ENCODE data around the gene DNAJC7. TPM values are rescaled to one million over a fixed set of nuclear protein-coding genes. Genes with fewer than 3 reads are reported as not detected.
A peak's percentile ranks its signal among the peaks of the same experiment; 100 is the strongest.

The DNAJC7 gene
- total RNA-seq, 6 experiments from 2014 or later, result 32.7 to 40.3 (median 35.2) TPM

DNA sequence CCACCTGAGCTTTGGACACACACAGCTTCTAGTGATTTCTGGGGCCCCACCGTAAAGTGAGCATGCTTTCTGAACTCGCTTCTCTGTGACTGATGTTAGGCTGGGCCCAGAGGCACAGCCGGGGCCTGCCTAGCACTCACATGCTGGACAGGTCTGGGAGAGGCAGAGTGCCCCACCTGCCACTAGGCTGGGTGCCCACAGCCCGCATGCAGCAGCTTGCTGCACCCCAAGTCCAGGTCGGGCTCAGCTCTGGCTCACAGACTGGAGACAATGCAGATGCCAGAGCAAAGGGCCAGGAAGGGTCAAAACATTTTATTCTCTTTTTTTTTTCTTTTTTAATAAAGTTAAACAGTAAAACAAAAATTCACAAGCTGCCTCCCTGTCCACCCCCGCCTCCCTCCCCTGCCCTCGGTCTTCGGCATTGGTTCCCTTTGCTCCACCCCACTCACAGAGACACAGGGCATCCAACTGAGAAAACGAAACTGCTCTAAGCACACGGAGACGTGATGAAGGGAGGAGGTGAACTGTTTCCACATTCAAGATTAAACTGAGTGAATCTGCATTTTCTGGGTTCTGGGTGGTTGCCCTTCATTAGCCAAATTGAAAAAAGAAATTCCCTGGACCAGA is 41.0 kb downstream of the DNAJC7 start:
- ATAC-seq, result peak; percentile 69 to 80 (median 75)

DNA sequence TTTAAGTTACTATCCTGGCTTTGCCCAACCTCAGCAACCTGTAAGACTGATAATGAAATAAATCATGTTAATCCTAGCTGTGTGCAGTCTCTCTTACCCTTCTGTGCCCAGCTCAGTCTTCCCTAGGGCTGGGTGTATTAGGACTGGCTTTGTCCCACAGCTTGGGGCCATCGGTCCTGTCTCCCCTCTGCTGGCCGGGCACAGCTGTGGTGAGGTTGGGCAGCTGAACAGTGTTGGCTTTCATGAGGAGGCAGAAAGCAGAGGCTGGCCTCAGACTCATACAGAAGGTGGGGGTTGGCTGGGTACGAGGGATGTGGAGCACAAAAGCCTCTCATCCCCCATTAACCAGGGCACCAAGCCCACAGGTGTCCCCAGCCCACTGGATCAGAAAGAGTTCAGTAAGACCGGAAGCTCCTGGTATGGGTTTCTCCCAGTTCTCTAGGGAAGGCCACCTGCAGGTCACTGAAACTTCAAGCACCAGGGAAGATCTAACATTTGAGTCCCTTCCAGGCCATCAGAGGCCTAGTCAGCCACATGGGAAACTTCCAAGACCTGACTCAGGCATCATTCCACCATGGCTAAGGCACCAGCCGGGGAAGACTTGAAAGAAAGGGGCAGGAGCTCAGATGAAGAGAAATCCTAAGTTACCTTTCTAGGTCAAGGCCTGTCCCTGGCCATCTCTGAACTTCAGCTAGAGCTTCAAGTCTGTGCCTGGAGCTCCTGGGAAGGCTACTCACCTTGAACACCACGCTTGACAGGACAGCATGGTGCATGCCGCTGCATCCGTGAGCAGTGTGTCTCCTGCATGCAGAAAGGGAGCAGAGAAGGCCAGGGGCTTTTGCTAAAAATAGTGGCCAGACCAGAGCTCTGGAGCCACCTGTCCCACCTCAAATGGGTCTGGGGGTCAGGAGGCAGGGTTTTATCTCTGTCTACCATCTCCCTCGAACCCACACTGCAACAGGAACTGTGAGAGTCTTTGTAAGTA is 41.8 kb downstream of the DNAJC7 start:
- no peaks in the 10 kb centered on the region for H3K9me3 ChIP-seq
- intact Hi-C loops (cut with DNase I), result no loop called here
- WGBS (ENCODE audit: insufficient coverage, low coverage, low lambda C conversion rate, missing lambda C conversion rate), result no CpG with 5 or more reads among the region's 9 CpGs
- peaks cover 4 to 70% (median 13%) of the 10 kb centered on the region in 4 donors for H3K36me3 ChIP-seq
- ATAC-seq (no peak), DNase-seq (no peak)
- H3K4me1 ChIP-seq, result peaks cover 0 to 30% (median 18%) of the 10 kb centered on the region in 4 donors
- H3K4me3 ChIP-seq, result no peak overlapping the region
- TF ChIP-seq CTCF (IDR thresholded peaks at IDR 0.05) (no peak), POLR2A (IDR thresholded peaks at IDR 0.05) (no peak)
- peak overlapping the region in 1 of 3 donors; percentile 55 for H3K27ac ChIP-seq
- H3K27me3 ChIP-seq, result no peaks in the 10 kb centered on the region

More for the DNA sequence above, 41.0 kb downstream of the DNAJC7 start:
- H3K4me3 ChIP-seq, result no peak overlapping the region
- intact Hi-C loops (cut with DNase I), result no loop called here
- H3K36me3 ChIP-seq, result peaks cover 4 to 72% (median 17%) of the 10 kb centered on the region in 4 donors
- 22% methylated on average over 8 of the region's 11 CpGs for WGBS (ENCODE audit: insufficient coverage, low coverage, low lambda C conversion rate, missing lambda C conversion rate)
- peaks cover 0 to 30% (median 18%) of the 10 kb centered on the region in 4 donors for H3K4me1 ChIP-seq
- DNase-seq, result peak in 1 of 3 donors; percentile 70
- no peak for TF ChIP-seq POLR2A (IDR thresholded peaks at IDR 0.05)
- no peak for TF ChIP-seq CTCF (IDR thresholded peaks at IDR 0.05)
- peak overlapping the region; percentile 34 to 57 (median 55) for H3K27ac ChIP-seq
- H3K27me3 ChIP-seq, result no peaks in the 10 kb centered on the region
- H3K9me3 ChIP-seq, result no peaks in the 10 kb centered on the region

DNA sequence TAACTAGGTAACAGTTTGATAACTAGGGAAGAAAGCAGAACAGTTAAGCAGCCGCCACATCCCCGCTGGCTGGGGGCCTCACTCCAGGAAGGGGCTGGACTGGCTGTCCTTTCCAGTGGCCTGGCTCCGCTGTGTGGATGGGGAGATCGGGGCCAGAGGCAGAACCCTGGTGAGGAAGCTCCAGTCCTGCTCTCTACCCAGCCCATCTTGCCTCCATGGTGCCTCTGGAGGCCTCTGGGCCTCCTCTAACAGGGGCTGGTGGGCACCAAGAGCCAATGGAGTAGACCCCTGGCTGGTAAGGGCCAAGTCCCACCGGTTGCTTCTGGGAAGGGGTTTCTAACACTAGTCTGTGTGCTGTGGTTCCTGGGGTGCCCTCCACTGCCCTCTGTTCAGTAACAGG is 42.6 kb downstream of the DNAJC7 start:
- ATAC-seq (no peak), DNase-seq (no peak)
- Histone ChIP-seq H3K27ac (no peak overlapping the region), H3K4me3 (no peak overlapping the region), H3K4me1 (peaks cover 0 to 32% (median 18%) of the 10 kb centered on the region in 4 donors), H3K9me3 (no peaks in the 10 kb centered on the region), H3K27me3 (no peaks in the 10 kb centered on the region), H3K36me3 (peaks cover 4 to 67% (median 13%) of the 10 kb centered on the region in 4 donors)
- no peak for TF ChIP-seq POLR2A (IDR thresholded peaks at IDR 0.05)
- no peak for TF ChIP-seq CTCF (IDR thresholded peaks at IDR 0.05)
- WGBS (ENCODE audit: insufficient coverage, low coverage, low lambda C conversion rate, missing lambda C conversion rate), result 100% methylated on average over 1 of the region's 5 CpGs
- intact Hi-C loops (cut with DNase I), result no loop called here

GRCh38 chr17:41974031-41974430 is 43.2 kb downstream of the DNAJC7 start:
- DNase-seq (no peak), ATAC-seq (no peak)
- 87% methylated on average over 3 of the region's 6 CpGs for WGBS (ENCODE audit: insufficient coverage, low coverage, low lambda C conversion rate, missing lambda C conversion rate)
- Histone ChIP-seq H3K36me3 (peaks cover 4 to 65% (median 13%) of the 10 kb centered on the region in 4 donors), H3K27ac (no peak overlapping the region), H3K9me3 (no peaks in the 10 kb centered on the region), H3K4me1 (peaks cover 0 to 36% (median 18%) of the 10 kb centered on the region in 4 donors), H3K4me3 (no peak overlapping the region), H3K27me3 (no peaks in the 10 kb centered on the region)
- intact Hi-C loops (cut with DNase I), result no loop called here
- TF ChIP-seq POLR2A (IDR thresholded peaks at IDR 0.05), result no peak

All from right lobe of liver (tissue), 6 donors.